Measurements from ENCODE around the gene FAIM2. TPM values are rescaled to one million over a fixed set of nuclear protein-coding genes. Genes with fewer than 3 reads are reported as not detected.
A peak's percentile ranks its signal among the peaks of the same experiment; 100 is the strongest.

FAIM2 gene
- total and polyA plus RNA-seq, 2 donors (not counting 3 experiments of a cell fraction or from before 2014, with no cell fraction given) = 0.01 TPM; not detected in 1

- H3K36me3 ChIP-seq (ENCODE audit: control insufficient read depth in 2 of 2, extremely low read depth in 1 of 2, insufficient read depth in 2 of 2, low read length in 2 of 2) = peaks cover 0 to 4% of the 10 kb centered on the region in 2 experiments
- peak overlapping the region; percentile 67 for H3K4me2 ChIP-seq (ENCODE audit: insufficient read depth, low read length)
- ChIA-PET POLR2A (interaction anchor here (0.7 to 1.6 kb wide), 8 partner anchors 8 to 193 kb away, joined by 3 to 10 read pairs (median 6); partner anchors contain the start of gene TMBIM6), CTCF (interaction anchor here (0.6 to 6.1 kb wide), 11 partner anchors 8 to 118 kb away, joined by 3 to 53 read pairs (median 3); partner anchors contain the start of gene TMBIM6)
- BruUV-seq (replicated peaks) = no TSS peak
- H3K27me3 ChIP-seq (ENCODE audit: control insufficient read depth in 2 of 2, insufficient read depth in 2 of 2, low read length in 2 of 2) = no peaks in the 10 kb centered on the region
- peak overlapping the region; percentile 52 for H2AFZ ChIP-seq (ENCODE audit: low read depth, low read length)
- dilution Hi-C loops (cut with MboI; ENCODE audit: extremely low pct_ligation_motif_present, low sequenced_read_pairs) (no loop called here), intact Hi-C loops (cut with micrococcal nuclease) (loop anchor here (1.0 to 5.0 kb wide), 3 partner anchors 12 to 190 kb away; no protein-coding TSS in a partner anchor)
- H3K9ac ChIP-seq (replicated peaks; ENCODE audit: extremely low read depth, insufficient read depth, low read length) = peak overlapping the region; percentile 69
- peak; percentile 50 for FAIRE-seq
- DNase-seq (ENCODE audit: low read depth, low spot score) = peak; percentile 59
- no peaks in the 10 kb centered on the region for H4K20me1 ChIP-seq (replicated peaks; ENCODE audit: control insufficient read depth, extremely low read depth, insufficient read depth, low read length)
- TF ChIP-seq CTCF (IDR thresholded peaks at IDR 0.05; ENCODE audit: extremely low read depth in 1 of 2, insufficient read depth in 1 of 2, low read depth in 1 of 2, low read length in 2 of 2) (no peak), POLR2A (IDR thresholded peaks at IDR 0.05; ENCODE audit: low read depth, low read length) (no peak), POLR2AphosphoS5 (IDR thresholded peaks at IDR 0.05; ENCODE audit: insufficient read depth, low read depth, low read length) (no peak), JUN (IDR thresholded peaks at IDR 0.05; ENCODE audit: borderline replicate concordance, insufficient read depth, insufficient read length, low read depth) (no peak), MYC (IDR thresholded peaks at IDR 0.05; ENCODE audit: low read depth, low read length) (no peak), MAX (IDR thresholded peaks at IDR 0.05; ENCODE audit: insufficient read depth, insufficient read length) (no peak), EZH2 (IDR thresholded peaks at IDR 0.05; ENCODE audit: borderline replicate concordance, low read depth, low read length, severe bottlenecking) (no peak)
- H3K4me3 ChIP-seq (replicated peaks in 1 of 3; ENCODE audit: insufficient read depth in 1 of 3, low read depth in 1 of 3, low read length in 3 of 3) = peak overlapping the region; percentile 58 to 76 (median 72)
- H3K9me3 ChIP-seq (replicated peaks; ENCODE audit: control insufficient read depth, insufficient read depth, low read length) = no peaks in the 10 kb centered on the region
- H3K79me2 ChIP-seq (ENCODE audit: control insufficient read depth, insufficient read depth, low read length) = peaks cover 49% of the 10 kb centered on the region
- H3K27ac ChIP-seq (ENCODE audit: insufficient read depth, low read depth, low read length) = peak overlapping the region; percentile 43
- peaks cover 35% of the 10 kb centered on the region for H3K4me1 ChIP-seq (ENCODE audit: control insufficient read depth, extremely low read depth, insufficient read depth, low read length)
- no peaks in the 10 kb centered on the region for H3K9me1 ChIP-seq (replicated peaks; ENCODE audit: control insufficient read depth, extremely low read depth, insufficient read depth, low read length)
These were observed 76.2 kb downstream of the FAIM2 start for GRCh38 chr12:49827401-49828099.
